Neural progenitor cell (in vitro differentiated cells): ENCODE results near the gene TAB2.
A peak's percentile ranks its signal among the peaks of the same experiment; 100 is the strongest.

ENCODE experiments used
- EZH2 ChIP-seq: fragments of 200-600 bp; sonication (generic); IDR thresholded peaks from 2 replicates; pipeline ENCODE4 v1.6.1; 2017; ENCODE audit warnings: antibody characterized with exemption, mild to moderate bottlenecking, moderate library complexity
- TF ChIP-seq, protein P1 (sequence below): fragments of 200-600 bp; sonication (generic); IDR thresholded peaks from 2 replicates; pipeline ENCODE4 v1.5.1; 2017; ENCODE audit warnings: antibody characterized with exemption, mild to moderate bottlenecking

GRCh38 chr6:149451376-149452036 is 134.0 kb downstream of the TAB2 start:
- TF ChIP-seq, protein P1, sequence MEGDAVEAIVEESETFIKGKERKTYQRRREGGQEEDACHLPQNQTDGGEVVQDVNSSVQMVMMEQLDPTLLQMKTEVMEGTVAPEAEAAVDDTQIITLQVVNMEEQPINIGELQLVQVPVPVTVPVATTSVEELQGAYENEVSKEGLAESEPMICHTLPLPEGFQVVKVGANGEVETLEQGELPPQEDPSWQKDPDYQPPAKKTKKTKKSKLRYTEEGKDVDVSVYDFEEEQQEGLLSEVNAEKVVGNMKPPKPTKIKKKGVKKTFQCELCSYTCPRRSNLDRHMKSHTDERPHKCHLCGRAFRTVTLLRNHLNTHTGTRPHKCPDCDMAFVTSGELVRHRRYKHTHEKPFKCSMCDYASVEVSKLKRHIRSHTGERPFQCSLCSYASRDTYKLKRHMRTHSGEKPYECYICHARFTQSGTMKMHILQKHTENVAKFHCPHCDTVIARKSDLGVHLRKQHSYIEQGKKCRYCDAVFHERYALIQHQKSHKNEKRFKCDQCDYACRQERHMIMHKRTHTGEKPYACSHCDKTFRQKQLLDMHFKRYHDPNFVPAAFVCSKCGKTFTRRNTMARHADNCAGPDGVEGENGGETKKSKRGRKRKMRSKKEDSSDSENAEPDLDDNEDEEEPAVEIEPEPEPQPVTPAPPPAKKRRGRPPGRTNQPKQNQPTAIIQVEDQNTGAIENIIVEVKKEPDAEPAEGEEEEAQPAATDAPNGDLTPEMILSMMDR = no peak
- peak; percentile 85 for TF ChIP-seq EZH2
